Measurements from ENCODE around the gene TSSC4. TPM values are rescaled to one million over a fixed set of nuclear protein-coding genes. Genes with fewer than 3 reads are reported as not detected.

TSSC4 gene
- total RNA-seq, 2 donors from 2014 or later: 31.8 to 38.7 TPM

DNA sequence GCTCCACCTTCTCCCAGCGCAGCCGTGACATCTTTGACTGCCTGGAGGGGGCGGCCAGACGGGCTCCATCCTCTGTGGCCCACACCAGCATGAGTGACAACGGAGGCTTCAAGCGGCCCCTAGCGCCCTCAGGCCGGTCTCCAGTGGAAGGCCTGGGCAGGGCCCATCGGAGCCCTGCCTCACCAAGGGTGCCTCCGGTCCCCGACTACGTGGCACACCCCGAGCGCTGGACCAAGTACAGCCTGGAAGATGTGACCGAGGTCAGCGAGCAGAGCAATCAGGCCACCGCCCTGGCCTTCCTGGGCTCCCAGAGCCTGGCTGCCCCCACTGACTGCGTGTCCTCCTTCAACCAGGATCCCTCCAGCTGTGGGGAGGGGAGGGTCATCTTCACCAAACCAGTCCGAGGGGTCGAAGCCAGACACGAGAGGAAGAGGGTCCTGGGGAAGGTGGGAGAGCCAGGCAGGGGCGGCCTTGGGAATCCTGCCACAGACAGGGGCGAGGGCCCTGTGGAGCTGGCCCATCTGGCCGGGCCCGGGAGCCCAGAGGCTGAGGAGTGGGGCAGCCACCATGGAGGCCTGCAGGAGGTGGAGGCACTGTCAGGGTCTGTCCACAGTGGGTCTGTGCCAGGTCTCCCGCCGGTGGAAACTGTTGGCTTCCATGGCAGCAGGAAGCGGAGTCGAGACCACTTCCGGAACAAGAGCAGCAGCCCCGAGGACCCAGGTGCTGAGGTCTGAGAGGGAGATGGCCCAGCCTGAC lies 2.5 kb downstream of the TSSC4 start:
- no peak for DNase-seq (ENCODE audit: low spot score in 2 of 2)
- no peak for ATAC-seq
- H3K9me3 Mint-ChIP-seq: no peaks in the 10 kb centered on the region
- H3K27ac Mint-ChIP-seq: no peak overlapping the region
- peaks cover 0 to 13% of the 10 kb centered on the region in 2 donors for H3K36me3 Mint-ChIP-seq

DNA sequence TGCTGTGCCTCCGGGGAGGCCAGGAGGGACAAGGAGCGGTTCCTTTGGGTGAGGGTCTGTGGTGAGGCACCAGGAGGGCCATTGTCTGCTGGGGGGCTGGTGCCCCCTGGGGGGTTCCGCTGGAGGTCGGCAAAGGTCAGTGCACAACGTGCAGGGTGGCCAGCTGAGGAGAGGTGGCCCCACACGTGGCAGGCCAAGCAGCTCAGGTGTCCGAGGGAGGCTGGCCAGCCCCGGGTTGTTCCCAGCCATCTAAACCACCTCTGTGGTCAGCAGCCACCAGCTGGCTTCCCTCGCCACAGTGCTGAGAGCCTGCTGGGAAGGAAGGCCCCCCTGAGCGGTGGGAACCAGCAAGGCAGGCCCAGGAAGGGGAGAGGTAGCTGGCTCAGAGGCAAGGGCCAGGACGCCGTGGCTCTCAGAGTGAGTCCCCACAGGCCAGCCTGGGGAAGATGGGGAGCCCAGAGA lies 4.2 kb downstream of the TSSC4 start:
- Mint-ChIP-seq H3K9me3 (no peaks in the 10 kb centered on the region), H3K27ac (peak overlapping the region; percentile 50 to 75), H3K36me3 (peaks cover 0 to 13% of the 10 kb centered on the region in 2 donors)
- no peak for DNase-seq (ENCODE audit: low spot score in 2 of 2)
- no peak for ATAC-seq

DNA sequence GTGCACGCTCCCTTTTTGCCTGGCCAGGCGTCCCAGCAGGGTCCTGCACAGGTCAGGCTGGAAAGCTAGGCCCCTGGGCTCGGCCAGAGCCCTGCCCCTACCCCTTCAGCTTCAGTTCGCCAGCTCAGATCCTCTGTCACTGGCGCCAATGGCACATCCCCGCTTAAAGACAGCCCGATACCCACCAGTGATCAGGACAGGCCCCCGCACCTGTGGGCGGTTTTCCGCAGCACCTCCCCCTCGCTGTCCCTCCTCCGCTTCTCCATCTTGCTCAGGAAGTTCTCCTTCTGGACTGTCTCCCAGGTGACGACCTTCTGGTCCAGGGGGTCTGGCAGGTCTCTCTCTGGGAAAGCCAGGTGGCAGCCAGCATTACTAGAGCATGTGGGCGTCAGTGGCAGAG lies 5.9 kb downstream of the TSSC4 start:
- Mint-ChIP-seq H3K27ac (peak overlapping the region; percentile 10 to 75), H3K36me3 (peaks cover 0 to 7% of the 10 kb centered on the region in 2 donors), H3K9me3 (no peaks in the 10 kb centered on the region)
- ATAC-seq: no peak
- no peak for DNase-seq (ENCODE audit: low spot score in 2 of 2)

DNA sequence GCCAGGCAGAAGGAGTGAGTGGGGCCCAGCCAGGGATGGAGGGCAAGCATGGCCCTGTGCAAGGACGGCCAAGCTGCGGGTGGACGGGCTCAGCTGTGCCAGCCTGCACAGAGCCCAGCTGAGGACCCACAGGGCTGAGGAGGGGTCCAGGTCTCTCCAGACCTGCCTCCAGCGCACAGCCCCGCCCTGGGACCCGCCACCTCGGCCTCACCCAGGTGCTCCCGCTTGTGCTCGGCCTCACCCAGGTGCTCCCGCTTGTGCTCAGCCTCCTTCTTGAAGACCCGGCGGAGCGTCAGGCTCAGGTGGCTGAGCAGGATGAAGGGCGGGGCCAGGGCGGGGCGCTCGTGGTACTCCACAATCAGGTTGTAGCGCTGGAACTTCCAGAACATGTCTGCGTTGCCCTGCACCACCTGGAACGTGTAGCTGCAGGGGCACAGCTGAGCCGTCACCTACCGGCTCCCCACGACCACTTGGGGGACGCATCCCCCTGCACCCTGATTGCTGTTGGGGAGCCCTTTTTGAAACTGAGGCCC lies 6.4 kb downstream of the TSSC4 start:
- Mint-ChIP-seq H3K9me3 (no peaks in the 10 kb centered on the region), H3K36me3 (peaks cover 0 to 7% of the 10 kb centered on the region in 2 donors), H3K27ac (peak overlapping the region in 1 of 2 donors; percentile 75)
- DNase-seq (ENCODE audit: low spot score in 2 of 2) (no peak), ATAC-seq (no peak)

DNA sequence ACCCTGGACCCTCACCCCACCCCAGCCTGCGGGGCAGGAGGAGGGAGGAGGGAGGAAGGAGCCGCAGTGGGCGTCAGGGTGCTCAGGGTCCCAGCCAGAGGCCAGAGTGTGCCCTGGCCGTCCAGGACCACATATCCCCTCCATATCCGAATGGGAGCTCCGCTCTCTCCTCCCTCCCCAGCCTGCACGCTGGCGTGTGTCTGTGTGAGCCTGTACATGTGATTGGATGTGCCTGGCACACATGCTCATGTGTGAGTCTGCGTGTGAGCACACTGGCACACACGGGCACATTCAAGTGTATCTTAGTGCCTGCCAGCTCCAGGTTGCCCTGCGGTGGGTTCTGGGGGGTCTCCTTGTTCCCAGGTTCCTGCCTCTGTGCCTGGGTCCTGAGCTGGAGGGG lies 8.1 kb downstream of the TSSC4 start:
- DNase-seq (ENCODE audit: low spot score in 2 of 2) (no peak), ATAC-seq (no peak)
- H3K27ac Mint-ChIP-seq: no peak overlapping the region
- H3K9me3 Mint-ChIP-seq: no peaks in the 10 kb centered on the region
- H3K36me3 Mint-ChIP-seq: no peaks in the 10 kb centered on the region

DNA sequence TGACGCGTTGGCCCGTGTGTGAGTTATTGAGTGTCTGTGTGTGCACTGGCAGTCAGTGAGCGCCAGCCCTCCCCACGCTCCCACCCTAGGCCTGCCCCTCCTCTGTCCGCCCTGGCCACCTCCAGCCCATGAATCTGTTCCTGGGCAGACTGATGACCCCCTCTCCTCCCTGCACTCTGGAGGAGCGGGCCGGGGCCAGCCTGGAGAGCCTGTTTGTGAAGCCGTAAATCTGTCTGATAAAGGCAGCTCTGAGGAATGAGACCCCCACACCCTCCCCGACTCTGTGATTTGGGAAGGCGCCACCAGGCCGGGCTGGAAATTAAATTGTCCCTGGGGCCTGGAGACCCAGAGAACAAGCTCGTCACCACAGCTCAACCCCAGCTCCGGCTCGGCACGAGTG lies 8.6 kb downstream of the TSSC4 start:
- H3K9me3 Mint-ChIP-seq: no peaks in the 10 kb centered on the region

DNA sequence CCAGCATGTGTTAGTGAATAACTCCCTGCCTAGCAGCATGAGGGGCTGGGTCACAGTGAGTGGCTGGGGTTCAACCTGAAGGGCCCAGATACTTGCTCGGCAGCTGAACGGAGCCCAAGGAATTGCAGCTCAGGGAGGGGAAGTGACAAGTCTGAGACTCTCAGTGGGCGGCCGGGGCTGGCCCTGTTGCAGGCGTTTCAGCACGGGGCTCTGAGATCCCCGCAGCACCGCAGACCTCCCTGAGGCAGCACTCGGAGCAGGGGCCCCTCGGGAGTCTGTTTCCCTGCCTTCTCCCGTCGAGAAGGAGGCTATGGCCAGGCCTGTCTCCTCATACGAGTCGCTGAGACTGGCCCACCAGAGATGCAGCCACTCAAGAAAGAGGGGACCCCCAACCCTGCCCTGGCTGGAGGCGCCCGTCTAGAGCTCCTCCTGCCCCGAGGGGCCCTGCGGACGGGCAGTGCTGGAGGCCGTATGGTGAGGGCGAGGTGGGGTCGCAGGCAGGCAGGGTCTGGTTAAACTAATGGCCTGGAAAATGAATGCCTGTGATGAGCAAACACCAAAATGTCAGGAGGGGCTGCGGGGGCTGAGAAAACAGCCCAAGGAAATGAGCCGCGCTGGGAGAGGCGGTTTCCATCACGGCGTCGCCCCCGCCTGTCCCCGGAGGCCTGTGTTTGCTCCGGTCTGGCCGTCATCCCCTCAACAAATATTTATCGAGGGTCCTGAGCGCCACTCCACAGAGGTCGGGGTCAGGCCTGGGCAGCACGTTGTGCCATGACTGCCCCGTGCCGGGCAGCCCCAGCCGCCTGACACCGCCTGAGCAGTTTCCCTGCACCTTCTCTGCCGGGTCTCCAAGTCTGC lies 9.3 kb downstream of the TSSC4 start:
- no peak overlapping the region for H3K27ac Mint-ChIP-seq
- no peaks in the 10 kb centered on the region for H3K9me3 Mint-ChIP-seq
- no peaks in the 10 kb centered on the region for H3K36me3 Mint-ChIP-seq
- ATAC-seq (no peak), DNase-seq (ENCODE audit: low spot score in 2 of 2) (no peak)

More for the DNA sequence above, 8.6 kb downstream of the TSSC4 start:
- H3K36me3 Mint-ChIP-seq: no peaks in the 10 kb centered on the region
- ATAC-seq (no peak), DNase-seq (ENCODE audit: low spot score in 2 of 2) (no peak)
- no peak overlapping the region for H3K27ac Mint-ChIP-seq

DNA sequence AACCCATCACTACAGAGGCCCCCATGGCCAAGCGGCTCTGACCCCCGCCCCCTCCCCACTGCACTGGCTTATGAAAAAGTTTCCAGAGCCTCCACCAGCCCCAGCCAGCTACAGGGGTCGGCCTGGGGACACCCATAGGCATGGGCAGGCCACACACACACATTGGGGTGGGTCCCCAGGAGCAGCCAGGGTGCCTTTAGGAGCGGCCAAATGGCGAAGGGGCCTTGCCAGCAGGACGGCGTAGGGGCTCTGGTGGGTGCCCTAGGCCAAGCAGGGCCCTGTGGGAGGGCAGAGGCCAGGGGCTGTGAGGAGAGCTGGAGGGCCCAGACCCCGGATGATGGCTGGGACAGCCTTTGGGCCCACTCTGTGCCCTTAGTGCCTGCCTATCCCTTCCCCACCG lies 10.1 kb downstream of the TSSC4 start:
- ATAC-seq: no peak
- Mint-ChIP-seq H3K27ac (no peak overlapping the region), H3K9me3 (no peaks in the 10 kb centered on the region), H3K36me3 (no peaks in the 10 kb centered on the region)
- no peak for DNase-seq (ENCODE audit: low spot score in 2 of 2)

DNA sequence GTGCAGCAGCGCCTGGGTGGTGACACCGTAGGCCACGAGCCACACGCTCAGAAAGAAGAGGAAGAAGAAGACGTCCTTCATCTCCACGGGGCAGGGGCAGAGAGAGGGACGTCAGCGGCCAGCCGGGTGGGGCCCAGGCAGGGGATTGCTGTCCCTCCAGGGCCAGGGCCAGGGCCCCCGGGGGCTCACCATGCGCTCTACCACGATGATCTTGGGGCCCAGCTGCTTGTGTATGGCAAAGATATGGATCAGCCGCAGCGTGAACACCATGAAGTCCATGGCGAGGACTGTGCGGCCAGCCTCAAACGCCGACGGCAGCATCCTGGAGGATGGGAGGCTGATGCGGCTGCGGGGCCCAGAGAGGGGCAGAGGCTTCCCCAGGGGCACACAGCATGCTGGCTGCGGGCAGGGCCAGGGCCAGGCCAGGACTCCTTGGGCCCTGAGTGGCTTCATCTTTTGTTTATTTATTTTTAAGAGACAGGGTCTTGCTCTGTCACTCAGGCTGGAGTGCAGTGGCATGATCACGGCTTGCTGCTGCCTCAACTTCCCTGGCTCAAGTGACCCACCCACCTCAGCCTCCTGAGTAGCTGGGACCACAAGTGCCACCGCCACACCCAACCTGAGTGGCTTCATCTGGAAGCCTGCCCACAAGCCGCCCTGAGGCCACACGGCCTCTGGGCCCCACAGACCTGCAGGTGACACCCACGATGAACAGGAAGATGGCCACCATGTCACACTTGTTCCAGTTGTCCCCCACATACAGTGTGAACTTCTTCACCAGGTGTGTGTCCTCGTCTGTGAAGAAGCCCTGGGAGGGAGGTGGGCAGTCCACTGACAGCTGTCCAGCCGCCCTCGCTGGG lies 11.1 kb downstream of the TSSC4 start:
- Mint-ChIP-seq H3K9me3 (no peaks in the 10 kb centered on the region), H3K36me3 (no peaks in the 10 kb centered on the region), H3K27ac (no peak overlapping the region)
- ATAC-seq: no peak
- no peak for DNase-seq (ENCODE audit: low spot score in 2 of 2)

DNA sequence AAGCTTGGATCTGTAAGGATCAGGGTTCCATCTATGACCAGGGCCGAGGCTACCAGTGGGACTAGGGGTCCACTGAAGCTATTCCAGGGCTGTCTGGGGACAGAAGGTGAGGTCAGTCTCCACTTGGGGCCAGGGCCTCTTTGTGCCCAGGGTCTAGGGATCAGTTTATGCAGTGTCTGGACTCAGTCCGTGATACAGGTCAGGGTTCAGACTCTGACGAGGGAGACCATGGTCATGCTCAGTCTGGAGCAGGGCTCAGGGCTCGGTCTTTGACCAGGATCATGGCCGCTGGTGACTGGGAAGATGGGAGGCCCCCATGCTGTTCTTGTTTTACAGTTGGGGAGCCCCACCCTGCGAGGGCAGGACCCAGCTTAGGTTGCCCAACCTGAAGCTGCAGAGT lies 11.8 kb downstream of the TSSC4 start:
- Mint-ChIP-seq H3K9me3 (no peaks in the 10 kb centered on the region), H3K27ac (no peak overlapping the region), H3K36me3 (no peaks in the 10 kb centered on the region)
- ATAC-seq (no peak), DNase-seq (ENCODE audit: low spot score in 2 of 2) (no peak)

DNA sequence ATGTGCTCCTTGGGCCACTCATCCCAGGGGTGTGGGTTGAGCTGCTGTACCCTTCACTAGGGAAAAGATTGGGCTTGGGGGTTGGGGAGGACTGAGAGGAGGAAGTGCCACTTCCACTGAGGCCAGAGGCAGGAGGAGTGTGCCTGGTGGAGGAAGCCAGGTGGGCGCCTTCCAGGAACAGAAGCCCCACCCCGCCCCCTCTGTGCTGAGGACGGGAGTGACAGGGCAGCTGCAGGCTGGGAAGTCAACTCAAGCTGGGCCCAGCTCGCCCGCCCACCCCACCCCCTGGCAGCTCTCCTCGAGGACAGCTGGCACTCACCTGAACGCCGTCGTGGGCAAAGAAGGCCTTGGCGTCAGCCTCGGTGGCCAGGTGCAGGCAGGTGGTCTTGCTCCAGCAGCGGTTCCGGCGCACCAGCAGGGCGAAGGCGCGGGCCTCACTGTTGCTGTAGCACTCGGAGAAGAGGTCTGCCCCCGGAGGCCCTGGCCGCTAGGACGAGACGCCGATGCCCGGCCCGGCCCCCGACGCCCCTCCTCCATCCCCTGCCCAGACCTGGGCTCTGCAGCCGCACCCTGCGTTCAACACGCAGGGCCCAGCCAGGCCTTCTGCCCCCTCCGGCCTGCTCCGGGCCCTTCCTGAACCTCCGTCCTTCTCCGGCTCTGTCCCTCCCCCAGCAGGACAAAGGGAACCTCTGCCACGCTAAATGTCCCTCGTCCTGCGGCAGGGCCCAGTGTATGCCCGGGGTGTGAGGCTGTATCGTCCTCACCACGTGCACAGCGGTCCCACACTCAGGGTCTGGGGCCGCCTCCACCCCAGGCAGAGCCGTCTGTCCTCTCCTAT lies 13.4 kb downstream of the TSSC4 start:
- Mint-ChIP-seq H3K27ac (no peak overlapping the region), H3K9me3 (no peaks in the 10 kb centered on the region), H3K36me3 (no peaks in the 10 kb centered on the region)
- ATAC-seq: no peak
- no peak for DNase-seq (ENCODE audit: low spot score in 2 of 2)

DNA sequence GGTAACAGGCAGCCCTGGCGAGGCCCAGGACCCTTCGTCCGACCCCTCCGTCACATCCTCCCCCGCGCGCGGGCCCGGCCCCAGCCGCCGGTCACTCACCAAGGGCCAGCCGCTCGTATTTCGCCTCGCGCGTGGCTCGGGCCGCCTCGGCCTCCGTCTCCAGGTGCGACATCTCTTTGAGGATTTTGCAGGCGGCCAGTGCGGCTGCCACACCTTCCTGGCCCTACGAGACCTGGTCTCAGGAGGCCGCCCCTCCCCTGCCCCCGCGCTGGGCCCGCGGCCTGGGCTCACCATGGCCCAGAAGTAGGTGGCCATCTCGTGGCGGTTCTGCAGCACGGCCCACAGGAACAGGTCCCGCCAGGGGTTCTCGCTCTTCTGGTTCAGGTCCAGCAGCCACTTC lies 14.1 kb downstream of the TSSC4 start:
- no peaks in the 10 kb centered on the region for H3K36me3 Mint-ChIP-seq
- no peaks in the 10 kb centered on the region for H3K9me3 Mint-ChIP-seq
- ATAC-seq: no peak
- H3K27ac Mint-ChIP-seq: no peak overlapping the region
- no peak for DNase-seq (ENCODE audit: low spot score in 2 of 2)

DNA sequence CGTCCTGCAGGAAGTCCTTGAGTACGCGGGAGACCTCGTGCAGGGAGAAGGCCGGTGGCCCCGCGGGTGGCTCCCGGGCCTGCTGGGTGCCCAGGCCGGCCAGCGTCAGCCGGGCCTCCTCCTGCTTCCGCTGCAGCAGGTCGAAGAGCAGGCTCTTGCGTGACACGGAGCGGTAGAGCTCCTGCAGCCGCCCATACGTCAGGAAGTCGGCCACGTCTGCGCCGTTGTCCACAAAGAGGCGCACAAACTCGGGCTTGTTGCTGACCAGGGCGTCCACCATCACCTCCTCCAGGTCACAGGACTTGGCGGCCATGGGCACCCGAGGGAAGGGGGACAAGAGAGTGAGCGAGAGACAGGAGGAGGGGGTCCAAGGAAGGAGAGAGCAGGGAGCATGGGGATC lies 14.6 kb downstream of the TSSC4 start:
- no peaks in the 10 kb centered on the region for H3K9me3 Mint-ChIP-seq
- ATAC-seq: no peak
- no peak overlapping the region for H3K27ac Mint-ChIP-seq
- no peaks in the 10 kb centered on the region for H3K36me3 Mint-ChIP-seq
- DNase-seq (ENCODE audit: low spot score in 2 of 2): no peak

DNA sequence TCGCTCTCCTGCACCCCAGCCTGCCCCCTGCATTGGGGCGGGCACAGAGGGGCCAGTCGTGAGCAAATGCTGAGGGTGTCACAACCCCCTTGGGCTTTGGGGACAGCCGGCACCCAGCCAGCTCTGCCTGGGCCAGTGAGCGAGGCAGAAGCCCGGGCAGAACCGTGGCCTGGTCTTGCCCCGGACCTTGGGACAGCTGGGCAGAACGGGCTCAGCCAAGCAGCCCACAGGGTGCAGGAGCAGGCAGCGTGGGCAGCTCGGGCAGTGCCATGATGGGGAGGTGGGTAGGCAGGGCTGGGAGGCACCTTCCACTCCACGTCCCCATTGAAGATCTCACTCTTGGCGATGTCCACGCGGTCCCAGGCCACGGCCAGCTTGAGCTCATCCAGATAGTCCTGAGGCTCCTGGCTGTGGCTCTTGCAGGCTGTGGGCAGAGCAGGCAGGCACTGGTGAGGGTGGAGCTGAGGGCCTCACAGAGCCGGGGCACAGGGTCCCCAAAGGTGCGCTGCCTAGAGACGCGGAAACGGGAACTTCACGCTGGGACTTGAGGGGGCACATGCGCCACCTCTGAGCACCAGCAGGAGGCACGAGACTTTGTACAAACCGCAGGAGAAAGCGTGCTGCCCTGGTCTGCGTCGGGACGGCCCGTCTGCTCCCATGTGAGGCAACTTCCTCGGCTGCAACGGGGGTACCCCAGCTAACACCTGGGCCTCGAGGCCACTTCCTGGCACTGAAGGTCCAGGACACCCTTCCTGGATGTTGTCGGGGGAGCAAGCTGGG lies 15.2 kb downstream of the TSSC4 start:
- H3K27ac Mint-ChIP-seq: no peak overlapping the region
- ATAC-seq (no peak), DNase-seq (ENCODE audit: low spot score in 2 of 2) (no peak)
- no peaks in the 10 kb centered on the region for H3K9me3 Mint-ChIP-seq
- no peaks in the 10 kb centered on the region for H3K36me3 Mint-ChIP-seq

DNA sequence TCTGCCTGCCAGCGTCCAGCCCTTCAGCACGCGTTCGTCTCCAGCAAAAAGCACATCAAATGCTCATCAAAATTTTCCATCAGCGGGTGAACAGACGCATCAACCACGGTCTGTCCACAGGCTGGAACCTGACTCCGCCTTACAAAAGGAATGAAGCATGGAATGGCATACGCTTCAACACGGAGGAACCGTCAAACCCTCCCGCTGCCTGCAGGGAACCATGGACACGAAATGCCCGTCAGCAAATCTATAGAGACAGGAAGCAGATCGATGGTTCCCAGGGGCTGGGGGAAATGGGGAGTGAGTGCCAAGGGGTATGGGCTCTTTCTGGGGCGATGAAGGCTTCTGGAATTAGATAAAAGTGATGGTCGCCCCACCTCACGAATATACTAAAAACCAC lies 16.2 kb downstream of the TSSC4 start:
- Mint-ChIP-seq H3K9me3 (no peaks in the 10 kb centered on the region), H3K27ac (no peak overlapping the region)
- ATAC-seq: no peak

More for the DNA sequence above, 16.2 kb downstream of the TSSC4 start:
- DNase-seq (ENCODE audit: low spot score in 2 of 2): no peak
- no peaks in the 10 kb centered on the region for H3K36me3 Mint-ChIP-seq
